ENCODE results near the gene IDNK. TPM values are rescaled to one million over a fixed set of nuclear protein-coding genes. Genes with fewer than 3 reads are reported as not detected.

IDNK gene
- total RNA-seq, 2 donors from 2014 or later = 5.0 to 10.3 TPM

DNA sequence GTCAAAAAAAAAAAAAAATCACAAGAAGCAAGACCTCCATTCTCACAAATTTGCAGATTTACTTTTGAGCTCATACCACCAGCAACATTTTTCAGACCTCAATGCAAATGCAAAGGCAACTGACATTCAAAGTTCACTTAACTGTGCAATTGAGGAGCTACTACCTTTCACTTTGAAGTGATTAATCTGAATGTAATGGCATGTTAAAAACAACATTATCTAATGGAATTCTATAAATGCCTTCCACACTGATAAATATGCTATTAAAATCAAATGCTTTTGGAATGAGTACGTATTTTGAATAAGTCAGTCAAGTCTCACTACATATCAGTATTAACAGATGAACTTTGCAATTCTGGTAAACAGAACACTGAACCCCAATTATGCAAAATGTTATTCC is 52.5 kb downstream of the IDNK start:
- DNase-seq (no peak), ATAC-seq (no peak)
- Mint-ChIP-seq H3K4me3 (no peak overlapping the region), H3K4me1 (peaks cover 10% of the 10 kb centered on the region), H3K27ac (no peak overlapping the region), H3K36me3 (ENCODE audit: low read depth) (peaks cover 5% of the 10 kb centered on the region), H3K27me3 (no peaks in the 10 kb centered on the region)
- H3K9me3 ChIP-seq (ENCODE audit: control insufficient read depth, low read length, poor library complexity, severe bottlenecking) = no peaks in the 10 kb centered on the region

DNA sequence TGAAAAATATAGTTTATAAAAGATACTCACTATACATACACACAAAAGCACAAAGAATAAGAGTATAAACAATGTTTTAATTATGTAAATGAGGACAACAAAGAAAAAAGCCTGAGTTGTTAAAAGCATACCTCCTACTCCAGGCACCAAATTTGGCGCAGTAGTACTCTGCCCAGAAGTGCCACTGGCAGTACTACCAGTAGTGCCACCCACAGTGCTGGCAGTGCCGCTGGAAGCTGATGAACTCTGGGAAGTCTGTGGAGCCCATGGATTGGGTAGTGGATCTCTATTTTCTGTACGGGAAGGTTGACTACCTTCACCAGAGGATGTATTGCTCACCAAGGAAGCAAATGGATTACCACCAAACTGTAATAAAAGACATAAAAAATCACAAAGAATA is 54.7 kb downstream of the IDNK start:
- Mint-ChIP-seq H3K27ac (no peak overlapping the region), H3K4me1 (peaks cover 13% of the 10 kb centered on the region), H3K36me3 (ENCODE audit: low read depth) (peaks cover 5% of the 10 kb centered on the region), H3K27me3 (no peaks in the 10 kb centered on the region), H3K4me3 (no peak overlapping the region)
- DNase-seq (no peak), ATAC-seq (no peak)
- H3K9me3 ChIP-seq (ENCODE audit: control insufficient read depth, low read length, poor library complexity, severe bottlenecking) = no peaks in the 10 kb centered on the region

DNA sequence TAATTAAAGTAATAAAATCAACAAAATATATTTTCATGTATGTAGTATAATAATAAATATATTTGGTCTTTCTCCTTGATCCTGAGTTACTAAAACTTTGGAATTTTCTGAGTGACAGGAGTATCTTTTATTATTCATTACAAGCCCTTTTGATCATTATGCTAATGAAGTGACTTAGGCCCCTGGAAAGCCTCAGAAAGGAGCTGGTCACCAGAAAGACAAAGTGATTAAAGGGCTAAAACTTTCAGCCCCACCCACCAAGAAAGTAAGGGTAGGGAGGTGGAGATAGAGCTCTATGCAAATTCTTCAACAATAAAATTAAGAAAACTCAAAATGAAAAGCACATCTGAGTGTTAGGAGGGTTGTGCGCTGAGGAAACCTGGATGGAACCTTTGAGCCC is 57.3 kb downstream of the IDNK start:
- Mint-ChIP-seq H3K4me3 (no peak overlapping the region), H3K4me1 (peaks cover 17% of the 10 kb centered on the region), H3K27ac (peak overlapping the region; percentile 70), H3K36me3 (ENCODE audit: low read depth) (peaks cover 2% of the 10 kb centered on the region), H3K27me3 (no peaks in the 10 kb centered on the region)
- no peak for DNase-seq
- no peaks in the 10 kb centered on the region for H3K9me3 ChIP-seq (ENCODE audit: control insufficient read depth, low read length, poor library complexity, severe bottlenecking)
- no peak for ATAC-seq

DNA sequence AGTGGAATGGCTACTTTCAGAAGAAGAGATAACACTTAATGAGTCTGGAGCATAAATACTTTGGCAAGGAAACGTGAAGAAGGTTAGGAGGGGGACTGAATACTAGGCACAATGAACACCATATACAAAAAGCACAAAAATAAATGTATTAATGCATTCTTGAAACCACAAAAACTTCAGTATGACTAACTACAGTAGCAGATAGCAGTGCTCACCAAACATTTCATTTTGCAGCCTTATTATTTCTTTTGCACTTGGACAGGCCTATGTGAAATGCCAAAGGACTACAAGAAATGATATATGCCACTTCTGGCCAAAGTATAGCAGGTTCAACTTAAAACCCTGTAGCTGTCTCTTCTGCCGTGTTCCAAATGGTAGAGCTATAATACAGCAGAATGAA is 58.5 kb downstream of the IDNK start:
- no peak for DNase-seq
- Mint-ChIP-seq H3K4me1 (peaks cover 21% of the 10 kb centered on the region), H3K27me3 (no peaks in the 10 kb centered on the region), H3K36me3 (ENCODE audit: low read depth) (peaks cover 2% of the 10 kb centered on the region), H3K27ac (no peak overlapping the region), H3K4me3 (no peak overlapping the region)
- ATAC-seq = no peak
- no peaks in the 10 kb centered on the region for H3K9me3 ChIP-seq (ENCODE audit: control insufficient read depth, low read length, poor library complexity, severe bottlenecking)

DNA sequence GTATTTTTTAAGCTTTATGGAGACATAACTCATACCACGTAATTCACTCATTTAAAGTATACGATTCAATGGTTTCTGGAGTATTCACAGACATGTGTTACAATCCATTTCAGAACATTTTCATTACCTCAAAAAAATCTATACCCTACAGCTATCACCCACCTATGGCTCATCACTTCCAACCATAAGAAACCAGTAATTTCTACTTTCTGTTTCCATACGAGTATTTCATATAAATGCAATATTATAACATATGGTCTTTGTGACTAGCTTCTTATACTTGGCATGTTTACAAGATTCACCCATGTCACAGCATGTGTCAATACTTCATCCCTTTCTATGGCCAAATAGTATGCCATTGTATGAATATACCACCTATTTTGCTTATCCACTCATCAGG is 66.0 kb downstream of the IDNK start:
- ATAC-seq (no peak), DNase-seq (no peak)
- no peak overlapping the region for H3K27ac Mint-ChIP-seq
- H3K27me3 Mint-ChIP-seq = no peaks in the 10 kb centered on the region
- no peaks in the 10 kb centered on the region for H3K9me3 ChIP-seq (ENCODE audit: control insufficient read depth, low read length, poor library complexity, severe bottlenecking)
- H3K36me3 Mint-ChIP-seq (ENCODE audit: low read depth) = no peaks in the 10 kb centered on the region
- no peak overlapping the region for H3K4me3 Mint-ChIP-seq
- peaks cover 57% of the 10 kb centered on the region for H3K4me1 Mint-ChIP-seq

DNA sequence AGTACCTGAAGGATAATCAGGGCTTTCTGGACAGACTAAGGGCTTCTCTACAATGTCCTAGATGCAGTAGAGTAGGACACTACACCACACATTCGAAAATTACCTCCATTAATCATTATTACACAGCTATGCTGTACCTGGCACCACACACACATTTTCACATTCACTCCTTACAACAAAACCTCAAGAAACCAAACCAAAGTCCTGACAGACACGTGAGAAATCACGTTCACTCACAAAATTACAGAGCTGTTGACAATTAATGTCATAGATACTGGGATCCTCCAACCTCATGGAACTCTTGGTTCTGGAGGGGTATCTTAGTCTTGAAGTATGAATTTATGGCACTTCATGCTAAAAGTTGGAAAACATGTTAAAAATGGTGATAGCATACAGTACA is 68.5 kb downstream of the IDNK start:
- ATAC-seq (no peak), DNase-seq (no peak)
- peak overlapping the region; percentile 32 for H3K4me3 Mint-ChIP-seq
- H3K36me3 Mint-ChIP-seq (ENCODE audit: low read depth) = no peaks in the 10 kb centered on the region
- H3K27me3 Mint-ChIP-seq = no peaks in the 10 kb centered on the region
- H3K4me1 Mint-ChIP-seq = peaks cover 59% of the 10 kb centered on the region
- H3K27ac Mint-ChIP-seq = peak overlapping the region; percentile 1
- H3K9me3 ChIP-seq (ENCODE audit: control insufficient read depth, low read length, poor library complexity, severe bottlenecking) = no peaks in the 10 kb centered on the region

Other genes with a start within 250 kb of the IDNK start
- 10 to 100 TPM in 1 of 2 donors, 1 to 10 TPM in 1; 1.4 to 18.9 TPM for gene FRMD3, start 84.7 kb upstream of the IDNK start, total RNA-seq
- 100 to 1,000 TPM; 134 to 152 TPM for gene UBQLN1, start 84.8 kb downstream of the IDNK start, total RNA-seq
- 1 to 10 TPM; 5.9 to 7.9 TPM for gene GKAP1, start 194.6 kb downstream of the IDNK start, total RNA-seq

Data from T-helper 17 cell (primary cell).